Astrocyte of the cerebellum (primary cell): ENCODE results near the gene CHCHD6.

ENCODE experiments used
- DNase-seq: peaks from one replicate; pipeline ENCODE4 v3.0.0-alpha.2; 2011; ENCODE audit warnings: low read depth
- H3K4me3 ChIP-seq: 2 replicates; pipeline ENCODE4 v1.5.1; 2011; ENCODE audit warnings: mild to moderate bottlenecking, low read depth, low read length, moderate library complexity
- in situ Hi-C: cut with HindIII; loops from 2 replicates; pipeline ENCODE4 v1.10.0; 2017; ENCODE audit warnings: low sequenced_read_pairs
- TF ChIP-seq, protein P1 (sequence below): IDR thresholded peaks from 2 replicates; pipeline ENCODE4 v1.5.1; 2012; ENCODE audit warnings: low read length, low read depth, moderate library complexity, mild to moderate bottlenecking; ENCODE audit errors: missing control alignments

The CHCHD6 gene

DNA sequence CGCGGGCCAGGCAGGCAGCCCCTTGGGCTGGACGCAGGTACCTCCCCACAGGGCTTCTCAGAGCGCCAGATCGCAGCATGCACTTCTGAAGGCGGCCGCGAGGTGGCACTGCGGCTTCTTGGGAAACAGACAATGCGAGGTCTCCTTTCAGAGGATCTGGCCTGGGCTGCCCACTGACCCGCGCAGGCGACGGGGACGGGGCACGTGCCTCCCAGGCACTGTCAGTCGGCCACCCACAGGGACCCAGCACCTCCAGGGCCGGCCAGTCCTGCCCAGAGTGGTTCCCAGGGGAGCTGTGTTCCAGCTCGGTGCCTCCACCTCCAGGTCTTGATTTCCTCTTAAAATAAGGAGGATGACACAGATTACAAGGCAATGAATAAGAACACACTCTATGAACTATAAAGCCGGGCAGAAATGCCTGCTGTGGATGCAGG, 24.7 kb upstream of the CHCHD6 start:
- H3K4me3 ChIP-seq = no peak overlapping the region
- TF ChIP-seq, protein P1, sequence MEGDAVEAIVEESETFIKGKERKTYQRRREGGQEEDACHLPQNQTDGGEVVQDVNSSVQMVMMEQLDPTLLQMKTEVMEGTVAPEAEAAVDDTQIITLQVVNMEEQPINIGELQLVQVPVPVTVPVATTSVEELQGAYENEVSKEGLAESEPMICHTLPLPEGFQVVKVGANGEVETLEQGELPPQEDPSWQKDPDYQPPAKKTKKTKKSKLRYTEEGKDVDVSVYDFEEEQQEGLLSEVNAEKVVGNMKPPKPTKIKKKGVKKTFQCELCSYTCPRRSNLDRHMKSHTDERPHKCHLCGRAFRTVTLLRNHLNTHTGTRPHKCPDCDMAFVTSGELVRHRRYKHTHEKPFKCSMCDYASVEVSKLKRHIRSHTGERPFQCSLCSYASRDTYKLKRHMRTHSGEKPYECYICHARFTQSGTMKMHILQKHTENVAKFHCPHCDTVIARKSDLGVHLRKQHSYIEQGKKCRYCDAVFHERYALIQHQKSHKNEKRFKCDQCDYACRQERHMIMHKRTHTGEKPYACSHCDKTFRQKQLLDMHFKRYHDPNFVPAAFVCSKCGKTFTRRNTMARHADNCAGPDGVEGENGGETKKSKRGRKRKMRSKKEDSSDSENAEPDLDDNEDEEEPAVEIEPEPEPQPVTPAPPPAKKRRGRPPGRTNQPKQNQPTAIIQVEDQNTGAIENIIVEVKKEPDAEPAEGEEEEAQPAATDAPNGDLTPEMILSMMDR = peak; percentile 88
- in situ Hi-C loops = loop anchor here (10.0 kb wide), 1 partner anchor 155 kb away; the partner anchor contains the start of gene CHST13
- peak; percentile 34 for DNase-seq

DNA sequence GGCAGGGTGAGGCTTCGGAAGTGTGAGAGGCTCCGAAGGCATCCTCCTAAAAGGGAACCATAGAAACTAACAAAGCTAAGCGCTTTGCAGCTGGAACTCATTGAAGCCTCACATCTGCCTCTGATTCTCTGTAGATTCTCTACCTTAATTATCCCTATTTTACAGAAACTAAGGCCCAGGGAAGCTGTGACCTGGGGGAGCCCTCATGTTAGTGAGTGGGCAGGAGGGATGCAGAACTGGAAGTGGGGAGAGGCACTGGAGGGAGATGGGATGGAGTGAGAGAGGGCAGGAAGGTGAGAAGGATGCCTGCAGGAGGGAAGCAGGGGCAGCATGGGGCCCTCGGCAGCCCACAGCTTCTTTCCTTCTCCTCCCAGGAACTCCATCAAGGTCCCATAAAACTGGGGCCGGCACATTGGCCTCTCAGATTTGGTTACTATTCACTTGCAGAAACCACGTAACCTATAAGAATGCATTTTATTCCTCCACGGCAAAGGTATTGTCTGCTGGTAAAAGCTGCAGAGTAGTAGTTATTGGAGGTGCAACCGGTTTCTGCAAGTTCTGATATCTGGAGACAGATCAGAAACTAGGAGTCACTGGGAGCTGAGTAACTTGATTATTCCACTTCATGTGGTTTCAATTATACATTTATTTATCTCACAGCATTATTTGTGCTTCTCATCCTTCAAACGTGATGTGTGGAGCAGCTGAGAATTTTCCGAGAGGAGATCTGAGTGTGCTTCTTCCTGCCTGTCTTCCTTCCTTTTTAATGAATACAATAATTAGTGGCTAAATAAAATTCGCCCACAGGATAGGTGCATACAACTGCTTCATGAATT, 24.0 kb upstream of the CHCHD6 start:
- TF ChIP-seq, protein P1 = no peak
- DNase-seq = no peak
- in situ Hi-C loops = loop anchor here (10.0 kb wide), 1 partner anchor 155 kb away; the partner anchor contains the start of gene CHST13

DNA sequence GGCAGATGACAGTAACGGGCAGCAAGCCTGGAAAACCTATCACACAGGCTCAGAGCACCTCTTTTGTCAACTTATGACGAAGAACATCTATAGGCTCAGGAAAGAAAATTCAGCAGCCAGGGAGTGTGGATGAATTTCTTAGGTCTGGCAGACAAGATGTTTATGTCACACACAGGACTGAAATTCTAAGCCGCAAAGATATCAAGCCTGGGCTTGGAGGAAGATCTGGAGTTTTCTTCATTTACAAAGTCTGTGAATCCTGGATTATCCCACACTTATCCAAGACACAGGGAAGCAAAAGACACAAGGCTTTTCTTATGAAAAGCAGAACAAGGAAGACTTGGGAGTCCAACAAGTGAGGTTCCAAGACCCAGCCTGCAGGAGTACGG, 23.4 kb upstream of the CHCHD6 start:
- H3K4me3 ChIP-seq = no peak overlapping the region
- TF ChIP-seq, protein P1 = no peak
- in situ Hi-C loops = no loop called here
- no peak for DNase-seq

More for the DNA sequence above, 24.0 kb upstream of the CHCHD6 start:
- H3K4me3 ChIP-seq = no peak overlapping the region

DNA sequence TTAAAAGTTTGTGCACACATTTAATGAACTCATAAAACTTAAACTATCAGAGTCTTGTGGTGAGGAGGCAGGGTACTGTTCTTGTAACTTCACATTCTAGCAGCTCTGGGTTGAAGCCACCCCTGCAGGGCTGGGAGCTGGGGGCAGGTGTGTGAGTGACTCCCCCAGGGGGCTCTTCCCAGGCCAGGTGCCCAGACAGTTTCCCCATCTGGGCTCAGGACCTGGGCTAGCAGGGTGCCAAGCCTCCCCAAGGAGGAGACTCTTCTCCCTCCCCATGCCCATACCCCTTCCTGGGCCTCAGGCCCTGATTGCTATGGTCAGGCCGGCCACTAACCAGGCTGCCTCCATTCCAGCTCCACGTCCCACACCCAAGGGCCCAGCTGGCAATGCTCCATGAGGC, 22.0 kb upstream of the CHCHD6 start:
- DNase-seq = no peak
- H3K4me3 ChIP-seq = no peak overlapping the region
- TF ChIP-seq, protein P1 = no peak
- in situ Hi-C loops = no loop called here

DNA sequence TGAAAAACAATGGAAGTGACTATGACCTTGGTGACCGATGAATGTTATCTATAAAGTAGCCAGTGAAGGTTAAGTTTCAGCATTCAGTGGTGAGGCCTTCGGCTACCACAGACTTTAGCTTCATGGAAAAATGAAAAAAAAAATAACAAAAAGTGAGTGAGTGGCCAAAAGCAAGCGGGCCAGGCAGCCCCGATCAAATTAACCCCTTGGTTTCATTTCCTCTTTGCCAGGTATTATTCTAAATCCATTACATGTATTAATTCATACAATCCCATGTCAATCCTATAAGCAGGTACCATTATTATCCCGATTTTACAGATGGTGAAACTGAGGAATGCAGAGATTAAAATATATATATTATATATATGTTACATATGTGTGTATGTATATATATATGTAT, 21.0 kb upstream of the CHCHD6 start:
- no peak for DNase-seq
- H3K4me3 ChIP-seq = no peak overlapping the region
- TF ChIP-seq, protein P1 = no peak
- in situ Hi-C loops = no loop called here

DNA sequence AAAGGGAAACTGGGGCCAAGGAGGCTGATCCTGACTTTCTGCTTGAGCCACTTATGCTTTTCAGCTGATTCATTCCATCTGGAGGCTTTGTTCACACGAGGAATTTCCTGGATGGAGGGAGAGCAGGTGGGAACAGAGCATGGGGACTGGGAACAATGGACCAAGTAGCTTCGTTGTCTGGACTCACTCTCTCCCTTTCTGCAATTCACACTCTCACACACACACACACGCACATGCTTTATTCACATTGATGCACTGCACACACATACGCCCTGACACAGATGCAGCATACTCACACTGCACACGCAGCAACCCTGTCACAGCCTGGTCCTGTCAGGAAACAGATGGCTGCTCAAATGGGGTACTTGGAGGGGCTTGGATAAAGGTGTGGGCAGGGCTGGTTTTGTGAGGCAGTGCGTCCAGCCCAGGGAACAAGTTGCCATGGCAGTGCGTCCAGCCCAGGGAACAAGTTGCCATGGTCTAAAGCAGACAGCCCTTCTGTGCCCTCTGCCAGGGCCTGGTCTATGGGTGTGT, 19.8 kb upstream of the CHCHD6 start:
- in situ Hi-C loops = no loop called here
- H3K4me3 ChIP-seq = no peak overlapping the region
- TF ChIP-seq, protein P1 = no peak
- no peak for DNase-seq
